Activated CD4-positive, alpha-beta T cell treated with anti-CD3 and anti-CD28 coated beads for 1 hour (primary cell): ENCODE measurements around the gene UNC93B1.

Source experiments
- DNase-seq: peaks from one replicate; pipeline ENCODE4 v3.0.0-alpha.2; 2020

Gene UNC93B1, protein sequence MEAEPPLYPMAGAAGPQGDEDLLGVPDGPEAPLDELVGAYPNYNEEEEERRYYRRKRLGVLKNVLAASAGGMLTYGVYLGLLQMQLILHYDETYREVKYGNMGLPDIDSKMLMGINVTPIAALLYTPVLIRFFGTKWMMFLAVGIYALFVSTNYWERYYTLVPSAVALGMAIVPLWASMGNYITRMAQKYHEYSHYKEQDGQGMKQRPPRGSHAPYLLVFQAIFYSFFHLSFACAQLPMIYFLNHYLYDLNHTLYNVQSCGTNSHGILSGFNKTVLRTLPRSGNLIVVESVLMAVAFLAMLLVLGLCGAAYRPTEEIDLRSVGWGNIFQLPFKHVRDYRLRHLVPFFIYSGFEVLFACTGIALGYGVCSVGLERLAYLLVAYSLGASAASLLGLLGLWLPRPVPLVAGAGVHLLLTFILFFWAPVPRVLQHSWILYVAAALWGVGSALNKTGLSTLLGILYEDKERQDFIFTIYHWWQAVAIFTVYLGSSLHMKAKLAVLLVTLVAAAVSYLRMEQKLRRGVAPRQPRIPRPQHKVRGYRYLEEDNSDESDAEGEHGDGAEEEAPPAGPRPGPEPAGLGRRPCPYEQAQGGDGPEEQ

DNA sequence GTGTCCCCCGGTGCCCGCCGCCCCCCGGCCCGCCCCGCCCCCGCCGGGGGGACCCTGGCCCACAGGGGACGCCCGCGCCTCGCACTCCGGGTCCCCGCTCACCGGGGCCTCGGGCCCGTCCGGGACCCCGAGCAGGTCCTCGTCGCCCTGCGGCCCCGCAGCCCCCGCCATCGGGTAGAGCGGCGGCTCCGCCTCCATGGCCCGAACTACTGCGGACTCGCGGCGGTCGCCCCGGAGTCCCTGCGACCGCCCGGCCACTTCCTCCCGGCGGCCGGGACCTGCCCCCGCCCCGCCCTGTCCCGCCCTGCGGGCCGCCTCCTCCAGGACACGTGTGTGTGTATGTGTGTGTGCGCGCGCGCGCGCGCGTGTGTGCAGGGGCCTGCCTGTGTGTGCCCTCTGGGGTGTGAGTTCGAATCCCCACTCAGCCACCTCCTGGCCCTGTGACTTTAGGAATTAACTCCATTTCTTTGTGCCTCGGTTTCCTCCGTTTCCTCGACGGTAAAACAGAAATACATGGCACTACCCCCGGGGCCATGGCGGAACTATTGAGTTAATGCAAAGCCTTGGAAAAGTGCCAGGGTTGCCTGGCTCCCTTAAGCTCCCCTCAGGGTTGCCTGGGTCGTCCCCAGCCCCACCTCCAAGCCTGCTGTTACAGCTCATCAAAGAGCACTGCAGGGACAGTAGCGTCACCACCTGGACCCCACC is at the start of gene UNC93B1:
TSS of gene UNC93B1 (minus strand) at position 252 of the 705 bp plus-strand sequence. CDS start at position 198, 54 bp downstream.
- peak; percentile 66 for DNase-seq

DNA sequence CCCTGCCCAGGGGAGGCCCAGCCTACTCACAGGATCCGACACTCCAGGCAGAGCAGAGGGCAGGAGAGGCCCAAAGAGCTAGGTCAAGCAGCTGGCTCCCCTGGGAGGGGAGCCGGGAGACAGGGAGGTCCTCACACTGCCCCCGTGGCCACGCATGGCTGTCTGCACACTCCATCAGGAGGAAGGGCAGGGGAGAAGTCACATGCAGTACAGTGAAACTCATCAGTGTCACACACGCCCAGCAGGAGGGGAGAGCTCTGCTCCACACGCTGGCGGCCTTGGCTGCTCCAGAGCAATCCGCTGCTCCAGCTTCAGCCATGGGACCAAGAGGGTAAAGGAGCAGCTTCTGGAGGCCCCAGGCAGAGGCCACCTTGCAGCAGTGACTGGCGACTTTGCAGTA is 49.2 kb upstream of the UNC93B1 start:
- no peak for DNase-seq

GRCh38 chr11:68052137-68052873 is 48.4 kb upstream of the UNC93B1 start:
- DNase-seq: no peak

GRCh38 chr11:68051191-68052136 is 47.6 kb upstream of the UNC93B1 start:
- no peak for DNase-seq

- no peak for DNase-seq
These were observed 46.5 kb upstream of the UNC93B1 start for GRCh38 chr11:68050371-68050841.

DNA sequence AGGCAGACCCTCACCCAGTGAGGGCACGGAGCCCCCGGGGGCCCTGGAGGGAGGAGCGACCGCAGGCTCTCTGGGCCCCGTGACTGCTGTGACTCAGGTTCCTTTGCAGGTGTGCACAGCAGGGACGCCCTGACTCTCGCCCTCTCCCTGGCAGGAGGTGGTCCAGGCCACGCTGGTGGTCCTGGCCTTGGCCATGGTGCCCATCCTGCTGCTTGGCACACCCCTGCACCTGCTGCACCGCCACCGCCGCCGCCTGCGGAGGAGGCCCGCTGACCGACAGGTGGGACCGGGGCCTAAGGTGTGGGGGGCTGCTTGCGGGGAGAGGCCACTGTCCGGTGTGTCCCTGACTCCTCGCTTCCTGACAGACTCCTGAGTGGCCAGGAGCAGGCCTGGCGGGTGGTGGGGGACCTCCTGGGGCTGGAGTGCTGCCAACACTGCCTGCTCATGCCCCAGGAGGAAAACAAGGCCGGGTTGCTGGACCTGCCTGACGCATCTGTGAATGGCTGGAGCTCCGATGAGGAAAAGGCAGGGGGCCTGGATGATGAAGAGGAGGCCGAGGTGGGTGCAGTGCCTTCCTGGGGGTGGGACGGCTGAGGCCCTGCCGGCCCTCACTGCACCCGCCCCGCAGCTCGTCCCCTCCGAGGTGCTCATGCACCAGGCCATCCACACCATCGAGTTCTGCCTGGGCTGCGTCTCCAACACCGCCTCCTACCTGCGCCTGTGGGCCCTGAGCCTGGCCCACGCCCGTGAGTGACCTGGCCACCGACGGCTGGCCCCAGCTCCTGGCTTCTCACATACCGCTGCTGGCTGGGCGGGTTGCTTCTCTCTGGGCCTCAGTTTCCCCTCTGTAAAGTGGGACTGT is 45.8 kb upstream of the UNC93B1 start:
- DNase-seq: no peak

GRCh38 chr11:68048681-68049508 is 45.0 kb upstream of the UNC93B1 start:
- DNase-seq: no peak

DNA sequence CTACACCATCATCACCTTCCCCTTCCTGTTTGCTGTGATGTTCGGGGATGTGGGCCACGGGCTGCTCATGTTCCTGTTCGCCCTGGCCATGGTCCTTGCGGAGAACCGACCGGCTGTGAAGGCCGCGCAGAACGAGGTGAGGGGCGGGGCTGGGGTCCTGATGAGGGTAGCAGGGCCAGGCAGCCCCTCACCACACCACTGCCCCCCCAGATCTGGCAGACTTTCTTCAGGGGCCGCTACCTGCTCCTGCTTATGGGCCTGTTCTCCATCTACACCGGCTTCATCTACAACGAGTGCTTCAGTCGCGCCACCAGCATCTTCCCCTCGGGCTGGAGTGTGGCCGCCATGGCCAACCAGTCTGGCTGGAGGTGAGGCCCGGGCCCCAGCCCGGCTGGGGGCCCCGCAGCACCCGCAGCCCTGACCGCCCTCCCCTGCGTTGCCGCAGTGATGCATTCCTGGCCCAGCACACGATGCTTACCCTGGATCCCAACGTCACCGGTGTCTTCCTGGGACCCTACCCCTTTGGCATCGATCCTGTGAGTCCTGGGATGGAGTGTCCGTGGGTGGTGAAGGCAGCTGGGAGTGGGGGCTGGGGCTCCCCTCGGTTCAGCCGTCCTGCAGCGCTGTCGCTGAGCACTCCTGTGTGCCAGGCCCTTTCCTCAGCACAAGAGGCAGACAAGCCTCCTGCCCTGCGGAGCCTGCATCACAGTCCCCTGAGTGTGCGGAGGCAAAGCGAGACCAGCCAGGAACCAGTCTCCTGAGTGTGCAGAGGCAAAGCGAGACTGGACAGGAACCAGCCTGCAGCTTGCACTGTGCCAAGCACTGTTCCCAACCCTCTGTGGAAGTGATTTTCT is 43.8 kb upstream of the UNC93B1 start:
- DNase-seq: no peak

GRCh38 chr11:68044898-68045351 is 41.0 kb upstream of the UNC93B1 start:
- DNase-seq: no peak

DNA sequence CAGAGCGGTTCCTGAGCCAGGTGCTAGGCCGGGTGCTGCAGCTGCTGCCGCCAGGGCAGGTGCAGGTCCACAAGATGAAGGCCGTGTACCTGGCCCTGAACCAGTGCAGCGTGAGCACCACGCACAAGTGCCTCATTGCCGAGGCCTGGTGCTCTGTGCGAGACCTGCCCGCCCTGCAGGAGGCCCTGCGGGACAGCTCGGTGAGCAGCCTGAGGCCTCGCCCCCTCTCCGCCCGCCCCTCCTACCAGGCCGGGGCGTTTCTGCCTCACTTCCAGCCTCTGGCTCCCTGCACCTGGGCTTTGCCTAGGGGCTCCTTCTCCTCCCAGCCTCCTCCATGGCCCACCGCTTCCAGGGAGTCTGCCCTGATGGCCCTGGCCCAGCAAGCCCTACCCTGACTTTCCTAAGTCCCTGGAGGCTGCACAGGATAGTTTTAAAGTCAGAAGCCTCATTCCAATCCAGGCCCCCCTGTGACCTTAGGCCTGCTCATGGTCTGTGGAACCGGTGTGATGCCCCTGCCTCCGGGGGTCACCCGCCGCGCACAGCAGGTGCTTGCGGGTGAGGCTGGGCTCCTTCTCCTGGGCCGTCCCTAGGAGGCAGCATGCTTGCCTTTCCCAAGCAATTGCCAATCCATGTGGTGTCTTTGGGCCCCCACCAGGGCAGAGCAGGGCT is 40.4 kb upstream of the UNC93B1 start:
- no peak for DNase-seq

DNA sequence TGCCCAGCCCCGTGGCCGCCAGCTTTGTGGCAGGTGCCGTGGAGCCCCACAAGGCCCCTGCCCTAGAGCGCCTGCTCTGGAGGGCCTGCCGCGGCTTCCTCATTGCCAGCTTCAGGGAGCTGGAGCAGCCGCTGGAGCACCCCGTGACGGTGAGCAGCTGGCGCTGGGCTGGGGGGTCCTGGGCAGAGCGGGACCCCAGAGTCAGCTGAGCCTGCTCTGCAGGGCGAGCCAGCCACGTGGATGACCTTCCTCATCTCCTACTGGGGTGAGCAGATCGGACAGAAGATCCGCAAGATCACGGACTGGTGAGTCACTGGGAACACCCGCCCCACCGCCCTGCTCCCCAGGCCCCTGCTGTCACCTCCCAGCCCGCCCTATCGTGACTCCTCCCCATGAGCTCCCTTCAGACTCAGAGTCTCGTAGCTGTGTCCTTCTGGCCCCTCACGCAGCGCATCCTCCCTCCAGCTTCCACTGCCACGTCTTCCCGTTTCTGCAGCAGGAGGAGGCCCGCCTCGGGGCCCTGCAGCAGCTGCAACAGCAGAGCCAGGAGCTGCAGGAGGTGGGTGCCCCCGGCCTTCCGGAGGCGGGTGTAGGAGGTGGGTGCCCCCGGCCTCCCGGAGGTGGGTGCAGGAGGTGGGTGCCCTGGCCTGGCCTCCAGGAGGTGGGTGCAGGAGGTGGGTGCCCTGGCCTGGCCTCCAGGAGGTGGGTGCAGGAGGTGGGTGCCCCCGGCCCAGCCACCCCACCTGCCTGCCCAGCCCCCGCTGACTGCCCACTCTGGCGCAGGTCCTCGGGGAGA is 39.6 kb upstream of the UNC93B1 start:
- no peak for DNase-seq

- no peak for DNase-seq
These were observed 39.1 kb upstream of the UNC93B1 start for GRCh38 chr11:68043029-68043348.

DNA sequence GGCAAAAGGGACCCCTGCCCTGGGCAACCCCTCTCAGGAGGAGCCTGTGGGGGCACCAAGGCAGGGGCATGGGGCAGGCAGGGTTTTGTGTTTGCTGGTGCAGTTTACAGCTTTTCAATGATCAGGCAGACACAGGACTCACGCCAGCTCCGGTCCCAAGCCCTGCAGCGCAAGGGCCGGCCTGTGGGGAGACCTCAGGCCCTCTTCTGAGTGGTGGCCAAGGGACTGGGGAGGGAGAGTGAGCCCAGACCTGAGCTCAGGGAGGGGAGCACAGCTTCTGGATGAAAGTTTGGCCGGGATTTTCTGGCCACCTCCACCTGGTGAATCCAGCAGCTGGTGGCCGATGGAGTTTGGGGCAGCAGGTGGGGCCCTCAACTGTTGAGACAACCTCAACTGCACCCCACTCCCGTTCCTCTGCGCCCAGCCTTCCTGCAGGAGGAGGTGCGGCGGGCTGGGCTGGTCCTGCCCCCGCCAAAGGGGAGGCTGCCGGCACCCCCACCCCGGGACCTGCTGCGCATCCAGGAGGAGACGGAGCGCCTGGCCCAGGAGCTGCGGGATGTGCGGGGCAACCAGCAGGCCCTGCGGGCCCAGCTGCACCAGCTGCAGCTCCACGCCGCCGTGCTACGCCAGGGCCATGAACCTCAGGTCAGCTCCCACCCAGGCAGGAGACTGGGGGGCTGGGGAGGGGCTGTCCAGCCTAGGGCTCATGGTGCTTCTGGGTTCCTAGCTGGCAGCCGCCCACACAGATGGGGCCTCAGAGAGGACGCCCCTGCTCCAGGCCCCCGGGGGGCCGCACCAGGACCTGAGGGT is 38.5 kb upstream of the UNC93B1 start:
- DNase-seq: no peak

GRCh38 chr11:68041617-68042218 is 37.8 kb upstream of the UNC93B1 start:
- no peak for DNase-seq

- no peak for DNase-seq
These were observed 37.2 kb upstream of the UNC93B1 start for GRCh38 chr11:68040957-68041591.
